Myocyte (in vitro differentiated cells): Measurements from ENCODE around the gene PSMD9. TPM values are rescaled to one million over a fixed set of nuclear protein-coding genes. Genes with fewer than 3 reads are reported as not detected.
"Not testable (repeated sequence)": the region's sequence is repeated elsewhere in the genome, so short reads cannot be mapped to it uniquely, and the experiment has no call there.

Experiments
- DNase-seq: peaks from one replicate; pipeline ENCODE4 v3.0.0-alpha.2; 2012; ENCODE audit warnings: low read depth
- polyA plus RNA-seq: library from polyadenylated mRNA; unstranded; fragments of >200 nt; gene quantifications from one replicate; pipeline ENCODE4 v1.2.1, GENCODE V29; 2012; ENCODE audit warnings: missing spikeins
- total RNA-seq: library from RNA; depleted of rRNA; stranded (reverse); fragments of >200 nt; gene quantifications from 2 replicates; pipeline ENCODE4 v1.2.3, GENCODE V29; 2014

Gene PSMD9
- total RNA-seq, result 86.5 and 98.8 TPM in 2 replicates
- polyA plus RNA-seq, result 108 TPM

- DNase-seq, result peak; percentile 98
Observed at GRCh38 chr12:121888478-121889273, at the start of gene PSMD9. Gene PSMD9, plus strand, starts transcription at chr12:121888790. Its CDS starts 67 bp downstream, at chr12:121888857.

- peak; percentile 97 for DNase-seq
Observed at GRCh38 chr12:121839106-121839992, 49.2 kb upstream of the PSMD9 start.

GRCh38 chr12:121839993-121840761 lies 48.4 kb upstream of the PSMD9 start:
- no peak for DNase-seq

- DNase-seq, result no peak
Observed at GRCh38 chr12:121843236-121843982, 45.2 kb upstream of the PSMD9 start.

- no peak for DNase-seq
Observed at GRCh38 chr12:121845701-121846100, 42.9 kb upstream of the PSMD9 start.

- no peak for DNase-seq
Observed at GRCh38 chr12:121849211-121849610, 39.4 kb upstream of the PSMD9 start.

- no peak for DNase-seq
Observed at GRCh38 chr12:121849665-121850064, 38.9 kb upstream of the PSMD9 start.

GRCh38 chr12:121852392-121852791 lies 36.2 kb upstream of the PSMD9 start:
- not testable (repeated sequence) for DNase-seq

- no peak for DNase-seq
Observed at GRCh38 chr12:121857322-121858246, 31.0 kb upstream of the PSMD9 start.

GRCh38 chr12:121858318-121858661 lies 30.3 kb upstream of the PSMD9 start:
- no peak for DNase-seq

- peak; percentile 87 for DNase-seq
Observed at GRCh38 chr12:121858662-121859572, 29.7 kb upstream of the PSMD9 start, which contains the start of gene HPD. Gene HPD, minus strand, starts transcription at chr12:121858859. Its CDS starts 36 bp downstream, at chr12:121858823.

- DNase-seq, result no peak
Observed at GRCh38 chr12:121860257-121860656, 28.3 kb upstream of the PSMD9 start.

GRCh38 chr12:121860699-121861098 lies 27.9 kb upstream of the PSMD9 start:
- DNase-seq, result not testable (repeated sequence)

- DNase-seq, result peak; percentile 31
Observed at GRCh38 chr12:121861636-121862254, 26.8 kb upstream of the PSMD9 start.

- DNase-seq, result no peak
Observed at GRCh38 chr12:121866331-121866730, 22.3 kb upstream of the PSMD9 start.

- not testable (repeated sequence) for DNase-seq
Observed at GRCh38 chr12:121869229-121869628, 19.4 kb upstream of the PSMD9 start.

GRCh38 chr12:121871467-121871866 lies 17.1 kb upstream of the PSMD9 start:
- DNase-seq, result no peak
